Activated CD8-positive, alpha-beta memory T cell treated with anti-CD3 and anti-CD28 coated beads for 36 hours (primary cell): ENCODE measurements around the gene SELENON. TPM values are rescaled to one million over a fixed set of nuclear protein-coding genes. Genes with fewer than 3 reads are reported as not detected.

Experiments
- CTCF ChIA-PET: fragments of 350-600 bp; sonication (Branson Sonifier 250); formaldehyde crosslinking; loops from one replicate; lab custom pipeline; 2021; ENCODE audit warnings: antibody characterized with exemption; lab: Charles Lee
- POLR2A ChIA-PET: fragments of 350-600 bp; sonication (Branson Sonifier 250); formaldehyde crosslinking; loops from one replicate; lab custom pipeline; 2021; ENCODE audit warnings: antibody characterized with exemption; lab: Charles Lee
- total RNA-seq, 2 experiments: library from RNA; stranded (reverse); gene quantifications; one replicate each; pipeline ENCODE4 v1.2.3, GENCODE V29; 2021

SELENON gene
- 10 to 100 TPM; 10.1 to 10.6 TPM for total RNA-seq

GRCh38 chr1:25799935-25800702 lies at the start of gene SELENON:
TSS of gene SELENON (plus strand) at chr1:25800193. CDS start at chr1:25800231, 38 bp downstream.
- CTCF ChIA-PET: interaction anchor here (0.6 to 2.7 kb wide), 6 partner anchors 10 to 266 kb away, joined by 3 to 11 read pairs (median 4); no protein-coding TSS in a partner anchor
- POLR2A ChIA-PET: interaction anchor here (0.5 to 1.2 kb wide), 2 partner anchors 21 to 430 kb away, joined by 3 read pairs; no protein-coding TSS in a partner anchor

- ChIA-PET POLR2A (no interaction called here), CTCF (no interaction called here)
These were observed 48.9 kb upstream of the SELENON start for GRCh38 chr1:25750923-25751605.

- ChIA-PET POLR2A (no interaction called here), CTCF (no interaction called here)
These were observed 45.4 kb upstream of the SELENON start for GRCh38 chr1:25754470-25755181.

- ChIA-PET CTCF (no interaction called here), POLR2A (no interaction called here)
These were observed 44.4 kb upstream of the SELENON start for GRCh38 chr1:25755475-25756125.

- ChIA-PET CTCF (no interaction called here), POLR2A (no interaction called here)
These were observed 43.8 kb upstream of the SELENON start for GRCh38 chr1:25756215-25756614.

- ChIA-PET CTCF (no interaction called here), POLR2A (no interaction called here)
These were observed 42.7 kb upstream of the SELENON start for GRCh38 chr1:25757151-25757845.

GRCh38 chr1:25757846-25758185 lies 42.2 kb upstream of the SELENON start:
- ChIA-PET POLR2A (no interaction called here), CTCF (no interaction called here)

- POLR2A ChIA-PET: interaction anchor here (0.5 kb wide), 1 partner anchor 315 kb away, joined by 6 read pairs; no protein-coding TSS in a partner anchor
- CTCF ChIA-PET: no interaction called here
These were observed 41.4 kb upstream of the SELENON start for GRCh38 chr1:25758466-25759070.

- POLR2A ChIA-PET: no interaction called here
These were observed 39.8 kb upstream of the SELENON start for GRCh38 chr1:25760122-25760719.

GRCh38 chr1:25760871-25761270 lies 39.1 kb upstream of the SELENON start:
- CTCF ChIA-PET: no interaction called here
- POLR2A ChIA-PET: no interaction called here

More at GRCh38 chr1:25760122-25760719, 39.8 kb upstream of the SELENON start:
- CTCF ChIA-PET: no interaction called here

GRCh38 chr1:25763493-25763892 lies 36.5 kb upstream of the SELENON start:
- POLR2A ChIA-PET: no interaction called here

GRCh38 chr1:25765136-25765922 lies 34.7 kb upstream of the SELENON start:
- CTCF ChIA-PET: no interaction called here
- POLR2A ChIA-PET: no interaction called here

More at GRCh38 chr1:25763493-25763892, 36.5 kb upstream of the SELENON start:
- CTCF ChIA-PET: no interaction called here

- POLR2A ChIA-PET: no interaction called here
- CTCF ChIA-PET: no interaction called here
These were observed 33.9 kb upstream of the SELENON start for GRCh38 chr1:25765923-25766589.

- POLR2A ChIA-PET: no interaction called here
- CTCF ChIA-PET: no interaction called here
These were observed 33.1 kb upstream of the SELENON start for GRCh38 chr1:25766721-25767436.

GRCh38 chr1:25767437-25767770 lies 32.6 kb upstream of the SELENON start:
- POLR2A ChIA-PET: no interaction called here
- CTCF ChIA-PET: no interaction called here

- POLR2A ChIA-PET: no interaction called here
- CTCF ChIA-PET: no interaction called here
These were observed 31.0 kb upstream of the SELENON start for GRCh38 chr1:25768999-25769398.
